Activated CD8-positive, alpha-beta memory T cell treated with anti-CD3 and anti-CD28 coated beads for 1 hour (primary cell): ENCODE data around the gene DCAKD.

ENCODE experiments used
- DNase-seq, 2 donors: peaks; one replicate each; pipeline ENCODE4 v3.0.0-alpha.2; 2020; ENCODE audit warnings: low read depth in 1 of 2; ENCODE audit errors: extremely low read depth in 1 of 2

The DCAKD gene

GRCh38 chr17:44977065-44977464 is 74.4 kb downstream of the DCAKD start:
- no peak for DNase-seq

DNA sequence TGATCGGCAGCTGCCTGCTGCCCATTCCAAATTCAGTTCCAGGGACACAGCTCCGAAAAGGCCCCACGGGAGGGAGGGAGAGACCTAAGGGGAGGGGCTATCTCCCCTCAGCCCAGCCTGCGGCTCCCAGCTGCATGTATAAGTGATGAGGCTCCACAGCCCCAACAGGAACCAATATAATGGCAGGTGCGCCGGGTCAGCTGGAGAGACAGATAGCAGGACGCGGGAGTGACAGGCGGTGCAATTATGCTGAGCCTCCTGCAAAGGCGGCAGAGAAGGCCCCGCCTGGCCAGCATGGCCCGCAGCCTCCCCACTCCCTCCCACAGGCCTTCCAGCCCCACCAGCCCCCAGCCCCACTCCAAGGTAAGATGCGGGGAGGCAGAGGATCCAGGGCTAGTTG is 75.2 kb downstream of the DCAKD start:
- no peak for DNase-seq
